CD4-positive, alpha-beta T cell treated with Interleukin-6 at 100 ng/mL for 8 hours (primary cell): ENCODE results near the gene MRPL50.
A peak's percentile ranks its signal among the peaks of the same experiment; 100 is the strongest.

Experiments used
- DNase-seq: peaks from one replicate; pipeline ENCODE4 v3.0.0-alpha.2; 2020; ENCODE audit warnings: mixed read lengths, low spot score

MRPL50 gene

GRCh38 chr9:101398068-101398929 is at the start of gene MRPL50, which contains the start of gene ZNF189:
TSS of gene MRPL50 (minus strand) at chr9:101398618. CDS start at chr9:101398592, 26 bp downstream.
TSS of gene ZNF189 (plus strand) at chr9:101398851. CDS start at chr9:101399157, 306 bp downstream.
- DNase-seq, result peak; percentile 97

GRCh38 chr9:101446732-101447131 is 48.3 kb upstream of the MRPL50 start:
- DNase-seq, result no peak

- no peak for DNase-seq
These were observed 47.1 kb upstream of the MRPL50 start for GRCh38 chr9:101445353-101446029.

DNA sequence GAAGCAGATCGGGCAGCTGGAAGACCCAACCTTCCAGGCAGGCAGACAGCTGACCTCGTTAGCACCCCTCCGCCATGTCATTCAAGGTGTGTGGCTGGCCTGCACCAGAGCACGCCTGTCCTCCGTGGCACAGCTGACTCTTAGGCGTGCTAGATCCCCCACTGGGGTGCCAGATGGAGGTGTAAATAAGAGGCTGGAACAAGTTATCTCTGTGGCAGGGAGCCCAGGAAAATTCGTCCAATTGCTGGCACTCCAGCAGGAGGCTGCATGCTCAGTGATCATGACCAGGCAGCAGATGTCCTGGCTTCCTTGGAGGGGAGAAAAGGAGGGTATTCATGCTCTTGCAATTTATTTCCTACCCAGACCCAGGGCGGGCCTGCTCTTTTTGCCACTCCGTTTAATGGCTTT is 45.0 kb upstream of the MRPL50 start:
- DNase-seq, result no peak

DNA sequence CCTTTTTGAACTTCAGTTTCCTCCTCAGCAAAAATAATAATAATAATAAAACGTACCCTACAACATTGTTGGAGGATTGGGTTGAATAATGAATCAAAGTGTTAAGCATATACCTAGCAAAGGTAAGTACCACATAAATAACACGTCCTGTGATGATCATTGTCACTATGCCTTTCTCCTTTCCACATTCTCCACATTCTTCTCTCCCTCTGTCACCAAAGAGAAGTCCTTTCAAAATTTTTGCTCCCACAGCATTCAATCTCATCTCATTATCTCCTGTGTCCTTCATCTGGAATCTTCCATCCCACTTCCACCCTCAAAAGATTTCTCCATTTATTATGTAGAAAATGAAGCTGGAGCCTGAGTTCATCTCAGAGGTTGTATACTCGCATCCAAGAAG is 44.3 kb upstream of the MRPL50 start:
- DNase-seq, result no peak

DNA sequence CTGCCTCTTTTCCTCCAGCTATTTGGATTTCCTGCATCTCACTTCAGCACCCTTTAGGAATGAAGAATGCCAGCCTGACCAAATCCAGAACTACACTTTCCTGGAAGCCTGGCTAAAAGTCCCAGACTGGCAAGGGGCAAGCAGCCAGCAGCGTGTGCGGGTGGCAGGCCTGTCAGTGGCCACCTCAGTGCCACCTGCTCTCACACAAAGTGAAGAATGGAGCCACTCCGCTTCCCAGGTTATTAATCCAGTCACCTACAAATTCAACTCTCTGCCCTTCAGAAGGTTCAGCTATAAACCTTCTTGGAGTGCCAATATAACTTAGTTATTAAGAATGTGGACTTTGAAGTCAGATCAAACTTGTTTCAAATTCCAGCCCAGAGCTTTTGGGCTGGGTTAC is 43.9 kb upstream of the MRPL50 start:
- no peak for DNase-seq

DNA sequence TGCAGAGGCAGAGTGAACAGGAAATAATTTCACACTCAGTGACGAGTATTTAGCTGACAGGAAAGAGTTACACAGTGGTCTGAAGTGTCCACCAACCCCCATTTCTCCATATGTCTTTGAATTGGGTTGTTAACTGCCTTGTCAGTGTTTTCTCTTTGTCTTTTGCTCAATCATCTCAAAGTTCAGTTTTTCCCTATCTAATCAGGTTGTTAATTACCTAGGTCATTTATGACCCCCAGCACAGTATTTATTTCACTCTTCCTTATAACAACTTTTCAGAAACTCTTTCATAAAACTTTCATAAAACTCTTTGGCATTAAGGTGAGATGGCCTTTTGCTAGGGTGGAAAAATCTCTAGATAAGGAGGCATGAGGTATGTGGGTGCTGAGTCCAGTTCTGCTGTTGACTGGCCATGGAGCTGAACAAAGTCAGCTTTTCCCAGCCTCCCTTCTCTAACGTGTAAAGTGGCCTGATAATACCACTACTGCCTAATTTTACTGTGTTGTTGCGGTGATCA is 42.4 kb upstream of the MRPL50 start:
- no peak for DNase-seq

DNA sequence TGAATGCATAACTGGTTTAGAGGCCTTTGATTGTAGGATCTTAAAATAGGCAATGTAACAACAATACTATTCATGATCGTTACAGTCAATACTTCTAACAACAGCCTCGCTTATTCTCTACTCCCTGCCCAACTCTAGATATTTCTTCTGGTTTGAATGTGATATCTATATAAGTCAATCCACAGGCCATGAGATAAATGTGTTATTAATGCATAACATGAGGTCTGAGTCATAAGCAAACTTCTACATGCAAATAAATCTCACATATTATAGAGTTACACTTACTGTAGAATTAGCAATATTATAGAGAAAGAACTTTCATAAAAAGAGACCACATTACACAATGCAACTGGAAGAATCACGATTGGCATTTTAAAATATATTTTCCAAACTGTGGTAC is 40.1 kb upstream of the MRPL50 start:
- no peak for DNase-seq

DNA sequence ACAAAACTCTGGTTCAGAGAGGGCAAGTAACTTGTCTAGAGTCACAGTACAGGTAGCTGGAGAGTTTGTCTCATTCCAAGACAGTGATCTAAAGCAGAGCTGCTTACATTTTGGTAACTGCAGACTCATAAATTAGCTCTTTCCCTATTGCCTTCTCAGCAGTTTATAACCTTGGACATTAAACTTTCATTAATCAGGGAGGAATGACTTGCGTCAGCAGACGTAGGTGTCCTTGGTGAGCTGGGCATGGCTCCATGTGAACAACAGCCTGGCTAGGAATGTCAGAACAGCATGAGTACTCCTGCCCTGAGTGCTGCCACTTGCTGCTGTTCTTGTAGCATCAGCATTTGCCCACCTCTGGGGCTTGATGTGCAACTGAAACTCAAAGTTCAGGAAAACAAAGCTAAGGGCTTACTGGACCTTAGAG is 39.4 kb upstream of the MRPL50 start:
- no peak for DNase-seq

DNA sequence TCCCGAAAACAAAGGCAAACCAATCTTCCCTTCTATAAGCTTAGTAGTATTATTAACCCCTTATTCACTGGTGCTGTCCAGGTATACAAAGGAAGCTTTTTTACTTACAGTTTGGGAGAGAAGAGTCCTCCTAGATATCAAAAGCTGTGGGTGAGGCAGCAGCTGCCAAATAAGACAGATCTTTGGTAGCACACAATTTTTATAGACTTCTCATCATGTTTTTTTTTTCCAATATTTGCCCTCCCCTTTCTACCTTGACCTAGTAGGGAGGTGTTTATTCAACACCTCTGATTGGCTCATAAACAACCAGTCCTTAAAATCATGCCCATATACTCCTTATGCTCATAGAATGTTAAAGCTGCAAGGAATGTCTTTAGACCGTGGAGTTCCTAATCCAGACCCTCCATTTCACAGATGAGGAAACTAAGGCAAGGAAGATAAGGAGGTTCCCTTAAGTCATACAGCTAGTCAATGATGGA is 37.2 kb upstream of the MRPL50 start, which contains the start of gene ALDOB:
ALDOB (minus strand) TSS at position 174 of the 479 bp plus-strand sequence. CDS start 4,887 bp downstream, outside the sequence.
- no peak for DNase-seq

GRCh38 chr9:101434998-101435397 is 36.6 kb upstream of the MRPL50 start:
- no peak for DNase-seq

- DNase-seq, result no peak
These were observed 34.8 kb upstream of the MRPL50 start for GRCh38 chr9:101433229-101433628.

DNA sequence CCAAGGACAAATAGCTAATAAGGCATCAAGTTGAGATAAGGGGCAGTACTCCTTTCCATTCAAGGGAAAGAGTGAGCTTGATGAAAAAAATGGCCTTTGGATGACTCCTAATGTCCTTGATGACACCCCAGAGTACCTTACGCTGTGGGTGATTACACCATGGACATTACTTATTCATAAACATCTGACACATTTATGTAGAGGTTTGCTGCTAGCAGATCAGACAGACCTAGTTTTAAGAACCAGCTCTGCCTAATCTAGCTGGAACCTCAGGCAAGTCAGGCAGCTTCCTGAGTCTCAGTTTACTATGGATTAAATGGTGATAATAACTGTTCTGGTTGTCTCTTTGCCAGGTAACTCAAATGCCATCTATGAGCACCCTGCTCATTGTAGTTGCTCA is 34.3 kb upstream of the MRPL50 start:
- DNase-seq, result no peak

DNA sequence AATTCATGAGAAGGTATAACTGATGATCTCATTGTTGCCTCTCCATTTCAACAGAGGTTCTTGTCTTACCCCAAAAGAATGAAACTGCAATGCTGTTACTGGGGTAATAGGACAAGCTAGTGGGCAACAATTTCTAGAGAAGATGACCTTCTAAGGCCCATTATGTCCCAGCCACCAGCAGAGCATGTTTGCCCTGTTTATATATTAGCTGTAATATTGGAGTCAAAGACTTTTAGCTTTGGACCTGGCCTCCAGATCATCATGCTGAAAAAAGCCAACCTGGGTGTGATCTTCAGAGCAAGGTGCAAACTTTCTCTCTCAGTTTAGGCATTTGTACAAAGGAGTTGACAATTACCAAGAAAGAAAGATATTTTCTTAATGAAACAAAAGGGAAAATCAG is 33.8 kb upstream of the MRPL50 start:
- no peak for DNase-seq

- DNase-seq, result no peak
These were observed 31.3 kb upstream of the MRPL50 start for GRCh38 chr9:101429736-101430135.

DNA sequence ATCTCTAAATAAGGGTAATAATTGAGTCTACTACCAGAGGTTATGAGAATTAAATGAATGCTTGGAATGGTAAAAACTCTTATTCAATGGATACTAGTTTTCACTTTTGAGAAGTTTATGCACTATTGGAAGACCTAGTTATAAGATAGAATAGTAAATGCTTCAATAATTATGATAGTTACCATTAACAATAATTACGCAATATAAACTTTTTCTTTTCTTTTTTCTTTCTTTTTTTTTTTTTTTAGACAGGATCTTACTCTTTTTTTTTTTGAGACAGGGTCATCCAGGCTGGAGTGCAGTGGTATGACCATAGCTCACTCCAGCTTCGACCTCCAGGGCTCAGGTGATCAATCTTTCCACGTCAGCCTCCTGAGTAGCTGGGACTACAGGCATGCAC is 30.5 kb upstream of the MRPL50 start:
- DNase-seq, result no peak

DNA sequence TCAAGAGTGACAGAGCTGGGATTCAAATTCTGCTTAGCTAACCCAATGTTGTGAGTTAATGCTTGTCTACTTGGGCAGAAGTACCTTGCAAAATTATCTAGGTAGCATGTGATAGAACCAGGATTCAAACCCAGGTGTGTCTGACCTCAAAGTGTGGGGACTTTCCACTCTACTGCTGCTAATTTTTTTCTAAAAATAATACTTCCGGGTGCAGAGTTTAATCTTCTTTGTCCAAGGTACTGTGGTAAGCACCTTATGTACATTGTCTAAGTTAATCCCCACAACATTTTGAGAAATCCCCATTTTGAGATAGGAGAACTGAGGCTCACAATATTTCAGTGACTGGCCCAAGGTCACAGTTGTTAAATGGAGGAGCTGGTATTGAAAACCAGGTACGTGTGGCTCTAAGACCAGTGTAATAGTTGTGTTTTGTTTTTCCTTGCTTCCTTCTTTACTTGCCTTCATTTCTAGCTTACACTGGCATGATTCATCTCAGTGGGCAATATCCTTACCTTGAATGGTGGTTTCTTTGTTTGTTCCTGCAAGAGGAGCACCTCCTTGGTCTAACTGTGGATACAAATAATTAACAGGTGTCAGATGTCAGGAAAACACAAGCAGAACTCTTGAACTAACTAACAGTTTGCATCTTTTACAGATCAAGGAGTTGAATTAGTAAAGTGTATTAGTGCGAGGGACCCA is 29.7 kb upstream of the MRPL50 start:
- no peak for DNase-seq

- no peak for DNase-seq
These were observed 28.9 kb upstream of the MRPL50 start for GRCh38 chr9:101427358-101427757.

GRCh38 chr9:101421653-101422065 is 23.2 kb upstream of the MRPL50 start:
- DNase-seq, result no peak

GRCh38 chr9:101419863-101420262 is 21.4 kb upstream of the MRPL50 start:
- no peak for DNase-seq

- DNase-seq, result no peak
These were observed 20.4 kb upstream of the MRPL50 start for GRCh38 chr9:101418518-101419430.
